K562 treated with DMSO at 1 percent for 4 hours (cell line): ENCODE results near the gene MACO1. TPM values are rescaled to one million over a fixed set of nuclear protein-coding genes. Genes with fewer than 3 reads are reported as not detected.

Source experiments
- total RNA-seq: library from RNA; unstranded; fragments of 300-600 nt; gene quantifications from 2 replicates; pipeline ENCODE4 v1.2.3, GENCODE V29; 2022; ENCODE audit not compliant: insufficient read depth

MACO1 gene
- 14.0 and 17.1 TPM in 2 replicates for total RNA-seq

GRCh38 chr1:25430073-25430966, at the start of gene MACO1:
TSS of gene MACO1 (plus strand) at chr1:25430897. CDS start at chr1:25431099, 202 bp downstream.

GRCh38 chr1:25420715-25421114, 10.0 kb upstream of the MACO1 start, which contains the start of gene RHCE:
TSS of gene RHCE (minus strand) at chr1:25420825. CDS start at chr1:25420786, 39 bp downstream.

GRCh38 chr1:25543425-25544242, 112.9 kb downstream of the MACO1 start, which contains the start of gene LDLRAP1:
TSS of gene LDLRAP1 (plus strand) at chr1:25543606. CDS start at chr1:25543699, 93 bp downstream.

Other genes starting within 250 kb of the MACO1 start
- 69.7 and 73.4 TPM in 2 replicates for gene SYF2, start 198.4 kb upstream of the MACO1 start, total RNA-seq
- 107 and 172 TPM in 2 replicates for gene RSRP1, start 183.4 kb upstream of the MACO1 start, total RNA-seq
- 11.1 and 15.1 TPM in 2 replicates for gene RHD, start 158.4 kb upstream of the MACO1 start, total RNA-seq
- 94.5 and 97.1 TPM in 2 replicates for gene TMEM50A, start 92.6 kb upstream of the MACO1 start, total RNA-seq
- gene RHCE, start 10.1 kb upstream of the MACO1 start, total RNA-seq = 12.5 and 13.4 TPM in 2 replicates
- 25.6 and 31.9 TPM in 2 replicates for gene LDLRAP1, start 112.7 kb downstream of the MACO1 start, total RNA-seq
- 0.44 TPM in 1 of 2 replicates, not detected in the other for gene MAN1C1, start 185.9 kb downstream of the MACO1 start, total RNA-seq